OCI-LY1 (cell line): ENCODE results near the gene MYO5B.

ENCODE experiments used
- EZH2 ChIP-seq: fragments of 200-600 bp; sonication (generic), shearing (Covaris generic); IDR thresholded peaks from 2 replicates; pipeline ENCODE4 v1.8.0; 2017; ENCODE audit warnings: borderline replicate concordance, mixed run types, mild to moderate bottlenecking, antibody characterized with exemption, low read length, moderate library complexity, mixed read lengths
- TF ChIP-seq, protein P1 (sequence below): fragments of 200-600 bp; sonication (generic), shearing (Covaris generic); IDR thresholded peaks from 2 replicates; pipeline ENCODE4 v1.5.1; 2017; ENCODE audit warnings: mild to moderate bottlenecking, antibody characterized with exemption, low read length, moderate library complexity, mixed read lengths

DNA sequence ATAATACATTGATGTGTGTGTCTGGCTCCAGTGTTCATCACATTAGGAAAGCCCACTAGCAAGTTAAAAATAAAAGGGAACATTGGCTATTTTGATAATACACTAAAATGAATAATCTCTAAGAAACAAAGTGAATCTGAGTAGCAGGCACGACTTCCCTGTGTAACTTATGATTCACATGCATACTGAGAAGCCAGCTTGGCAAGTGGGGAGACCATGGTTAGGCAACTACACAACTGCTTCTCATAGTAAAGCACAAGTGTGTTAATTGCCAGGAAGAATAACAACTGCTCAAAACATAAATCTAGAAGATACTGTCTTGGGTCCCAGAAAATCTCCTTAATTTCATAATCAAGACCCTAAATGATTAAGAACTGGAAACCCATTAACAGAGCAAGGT is 4.0 kb downstream of the MYO5B start:
- TF ChIP-seq, protein P1, sequence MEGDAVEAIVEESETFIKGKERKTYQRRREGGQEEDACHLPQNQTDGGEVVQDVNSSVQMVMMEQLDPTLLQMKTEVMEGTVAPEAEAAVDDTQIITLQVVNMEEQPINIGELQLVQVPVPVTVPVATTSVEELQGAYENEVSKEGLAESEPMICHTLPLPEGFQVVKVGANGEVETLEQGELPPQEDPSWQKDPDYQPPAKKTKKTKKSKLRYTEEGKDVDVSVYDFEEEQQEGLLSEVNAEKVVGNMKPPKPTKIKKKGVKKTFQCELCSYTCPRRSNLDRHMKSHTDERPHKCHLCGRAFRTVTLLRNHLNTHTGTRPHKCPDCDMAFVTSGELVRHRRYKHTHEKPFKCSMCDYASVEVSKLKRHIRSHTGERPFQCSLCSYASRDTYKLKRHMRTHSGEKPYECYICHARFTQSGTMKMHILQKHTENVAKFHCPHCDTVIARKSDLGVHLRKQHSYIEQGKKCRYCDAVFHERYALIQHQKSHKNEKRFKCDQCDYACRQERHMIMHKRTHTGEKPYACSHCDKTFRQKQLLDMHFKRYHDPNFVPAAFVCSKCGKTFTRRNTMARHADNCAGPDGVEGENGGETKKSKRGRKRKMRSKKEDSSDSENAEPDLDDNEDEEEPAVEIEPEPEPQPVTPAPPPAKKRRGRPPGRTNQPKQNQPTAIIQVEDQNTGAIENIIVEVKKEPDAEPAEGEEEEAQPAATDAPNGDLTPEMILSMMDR: no peak
- TF ChIP-seq EZH2: no peak
